GM21526 (cell line): Measurements from ENCODE around the gene ASB15.
A peak's percentile ranks its signal among the peaks of the same experiment; 100 is the strongest.
"Not testable (repeated sequence)": the region's sequence is repeated elsewhere in the genome, so short reads cannot be mapped to it uniquely, and the experiment has no call there.

Experiments
- ATAC-seq: cut with Tn5 transposase; IDR thresholded peaks from one replicate; pipeline ENCODE4 v1.9.1; 2021; ENCODE audit warnings: moderate library complexity; ENCODE audit not compliant: unreplicated experiment, low FRiP score

Gene ASB15

DNA sequence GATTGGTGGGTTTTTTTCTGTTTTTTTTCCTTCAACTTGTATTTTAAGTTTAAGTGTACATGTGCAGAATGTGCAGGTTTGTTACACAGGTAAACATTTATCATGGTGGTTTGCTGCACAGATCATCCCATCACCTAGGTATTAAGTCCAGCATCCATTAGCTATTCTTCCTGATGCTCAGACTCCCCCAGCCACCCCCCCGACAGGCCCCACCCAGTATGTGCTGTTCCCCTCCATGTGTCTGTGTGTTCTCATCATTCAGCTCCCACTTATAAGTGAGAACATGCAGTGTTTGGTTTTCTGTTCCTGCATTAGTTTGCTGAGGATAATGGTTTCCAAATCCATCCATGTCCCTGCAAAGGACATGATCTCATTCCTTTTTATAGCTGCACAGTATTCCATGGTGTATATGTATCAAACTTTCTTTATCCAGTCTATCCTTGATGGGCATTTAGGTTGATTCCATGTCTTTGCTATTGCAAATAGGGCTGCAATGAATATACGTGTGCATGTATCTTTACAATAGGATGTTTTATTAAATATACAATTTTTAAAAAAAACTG is 32.5 kb downstream of the ASB15 start:
- not testable (repeated sequence) for ATAC-seq

DNA sequence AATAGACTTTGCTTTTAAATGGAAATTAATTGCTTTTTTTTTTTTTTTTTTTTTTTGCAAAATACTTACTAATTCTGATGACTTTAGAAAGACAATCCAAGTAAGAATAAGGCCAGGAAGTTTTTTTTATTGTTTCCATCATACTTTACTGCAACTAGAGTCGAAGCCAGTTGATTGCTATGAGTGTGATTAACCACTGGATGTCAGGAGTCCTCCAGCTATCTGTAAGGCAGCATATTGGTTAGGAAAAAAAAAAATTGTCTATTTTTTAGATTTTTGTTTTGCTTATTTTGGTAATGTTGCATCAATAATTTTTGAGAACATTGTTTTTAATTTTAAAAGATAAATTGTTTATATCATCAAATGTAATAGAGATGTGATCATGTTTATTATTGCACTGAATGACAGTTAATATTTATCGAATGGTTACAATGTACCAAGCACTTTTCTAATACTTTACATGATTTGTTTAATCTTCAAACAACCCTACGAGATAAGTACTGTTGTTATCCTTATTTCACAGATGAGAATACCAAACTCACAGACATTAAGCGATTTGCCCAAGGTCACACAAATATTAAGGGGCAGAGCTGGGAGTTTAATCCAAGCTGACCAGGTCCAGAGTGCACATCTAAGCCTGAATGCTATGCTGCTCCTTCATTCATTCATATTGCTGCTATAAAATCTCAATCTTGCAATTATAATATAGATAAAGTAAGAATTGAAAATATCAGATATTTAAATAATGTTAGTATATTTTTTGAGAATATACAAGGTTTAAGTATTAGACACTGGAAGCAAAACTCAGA is 34.1 kb downstream of the ASB15 start:
- ATAC-seq, result peak; percentile 79

DNA sequence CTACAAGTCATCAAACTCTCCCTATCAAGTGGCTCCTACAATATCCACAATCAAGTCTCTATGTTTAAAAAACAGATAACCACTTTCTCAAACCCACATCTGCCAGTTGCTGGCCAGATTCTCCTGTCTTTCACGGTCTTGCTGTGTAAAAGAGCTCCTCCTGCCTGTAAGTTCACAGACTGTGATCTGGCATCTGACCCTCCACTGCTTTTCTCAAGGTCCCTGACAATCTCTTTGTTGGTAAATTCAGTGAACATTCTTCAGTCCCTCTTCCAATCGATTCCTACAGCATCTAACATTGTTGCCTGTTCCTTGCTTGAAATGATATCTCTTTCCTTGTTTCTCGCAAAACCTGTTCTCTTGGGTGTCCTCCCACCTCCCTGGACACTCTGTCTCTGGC is 35.6 kb downstream of the ASB15 start:
- ATAC-seq, result no peak

DNA sequence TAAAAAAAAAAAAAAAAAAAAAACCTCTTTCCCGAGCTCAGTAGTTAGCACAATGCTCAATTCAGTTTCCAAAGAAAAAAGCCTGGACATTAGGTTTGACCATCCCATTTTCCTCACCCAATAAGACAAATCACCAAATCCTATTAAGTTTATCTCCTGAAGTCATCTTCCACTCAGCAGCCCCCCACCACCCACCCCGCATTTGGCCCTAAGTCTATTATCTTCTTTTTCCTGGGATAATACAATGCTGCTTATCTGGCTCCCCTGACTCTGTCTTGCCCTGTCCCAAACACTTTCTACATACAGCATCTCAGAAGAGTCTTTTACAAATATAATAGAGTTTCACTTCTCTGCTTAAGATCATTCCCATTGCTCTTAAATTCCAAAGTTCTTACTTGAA is 36.3 kb downstream of the ASB15 start:
- no peak for ATAC-seq

DNA sequence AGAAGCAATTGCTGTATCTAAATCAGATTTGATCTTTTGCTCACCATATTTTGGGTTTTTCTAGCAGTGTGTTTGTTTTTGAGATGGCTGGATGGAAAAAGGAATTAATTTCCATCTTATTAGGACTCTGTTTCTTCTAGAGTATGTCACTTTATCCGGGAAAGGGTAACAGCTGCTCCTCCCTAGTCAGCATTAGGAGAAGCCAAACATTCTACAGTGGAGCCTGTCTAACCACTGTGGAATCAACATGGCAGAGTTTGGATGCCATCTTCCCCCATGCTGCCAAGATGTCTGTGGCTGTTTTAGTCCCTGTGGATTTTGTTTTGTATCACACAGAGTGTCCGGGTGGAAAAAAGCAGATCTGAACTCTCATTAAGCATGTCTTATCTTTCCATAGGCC is 38.0 kb downstream of the ASB15 start:
- no peak for ATAC-seq

DNA sequence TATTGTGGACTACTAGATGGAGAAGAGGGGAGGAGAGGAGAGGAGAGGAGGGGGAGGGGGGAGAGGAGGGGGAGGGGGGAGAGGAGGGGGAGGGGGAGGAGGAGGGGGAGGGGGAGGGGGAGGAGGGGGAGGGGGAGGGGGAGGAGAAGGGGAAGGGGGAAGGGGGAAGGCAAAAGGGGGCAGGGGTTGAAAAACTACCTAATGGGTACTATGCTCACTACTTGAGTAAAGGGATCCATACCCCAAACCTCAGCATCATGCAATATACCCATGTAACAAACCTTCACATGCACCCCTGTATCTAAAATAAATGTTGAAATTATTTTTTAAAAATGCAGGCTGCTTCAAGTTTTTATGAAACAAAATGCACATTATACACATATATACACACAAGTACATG is 39.0 kb downstream of the ASB15 start:
- no peak for ATAC-seq

DNA sequence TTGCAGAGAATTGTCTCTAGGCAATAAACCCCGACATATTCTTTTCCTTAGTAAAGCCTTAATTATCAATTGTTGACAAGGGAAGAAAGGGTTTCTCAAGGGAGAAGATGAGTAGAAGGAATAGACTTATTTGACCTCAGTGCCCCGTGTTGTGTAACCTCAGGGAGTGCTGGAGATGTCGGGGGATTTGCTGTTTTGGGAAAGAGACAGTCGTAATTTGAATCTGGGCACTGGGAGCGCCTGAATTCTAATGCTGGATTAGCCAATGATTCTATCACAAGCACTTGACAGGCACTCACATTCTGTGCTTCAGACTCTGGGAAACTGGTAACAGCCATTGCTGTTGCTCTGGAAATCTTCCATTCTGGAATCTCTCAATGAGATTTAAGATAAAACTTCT is 40.3 kb downstream of the ASB15 start:
- no peak for ATAC-seq

DNA sequence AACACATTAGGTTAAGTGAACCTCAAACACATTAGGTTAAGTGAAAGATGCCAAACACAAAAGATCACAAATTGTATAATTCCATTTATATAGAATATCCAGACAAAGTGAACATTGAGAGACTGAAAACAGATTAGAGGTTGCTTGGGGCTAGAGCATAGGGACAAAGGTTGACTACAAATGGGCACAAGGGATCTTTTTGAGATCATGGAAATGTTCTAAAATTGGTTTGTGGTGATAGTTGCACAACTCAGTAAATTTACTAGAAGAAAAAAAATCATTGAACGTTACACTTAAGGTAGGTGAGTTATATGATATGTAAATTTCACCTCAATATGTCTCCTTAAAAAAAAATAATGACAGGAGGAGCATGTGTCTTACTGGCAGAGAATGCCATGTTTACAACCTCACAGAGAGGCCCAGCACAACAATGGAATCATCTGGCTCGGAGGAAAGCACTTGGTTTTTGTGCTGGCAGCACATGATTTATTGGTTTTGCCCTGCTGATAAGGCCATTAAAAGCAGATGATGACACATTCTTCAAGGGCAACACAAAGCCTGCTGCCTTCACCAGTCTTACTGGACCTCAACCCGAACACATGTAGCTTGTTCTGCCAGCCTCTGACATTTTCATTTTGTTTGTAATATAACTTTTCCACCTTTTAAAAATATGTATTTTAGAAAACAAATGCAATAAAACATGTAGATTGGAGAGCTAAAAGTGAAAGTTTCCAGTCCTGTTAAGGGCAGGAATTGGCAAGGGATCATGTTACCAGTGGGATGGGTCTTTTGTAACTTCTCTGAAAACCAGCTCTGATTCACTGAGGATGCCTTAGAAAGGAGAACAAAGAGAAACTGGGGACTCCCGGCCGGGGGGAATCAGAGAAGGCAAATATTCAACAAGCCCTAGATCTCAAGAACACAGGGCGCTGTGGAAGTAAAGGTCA is 42.1 kb downstream of the ASB15 start:
- ATAC-seq, result no peak

DNA sequence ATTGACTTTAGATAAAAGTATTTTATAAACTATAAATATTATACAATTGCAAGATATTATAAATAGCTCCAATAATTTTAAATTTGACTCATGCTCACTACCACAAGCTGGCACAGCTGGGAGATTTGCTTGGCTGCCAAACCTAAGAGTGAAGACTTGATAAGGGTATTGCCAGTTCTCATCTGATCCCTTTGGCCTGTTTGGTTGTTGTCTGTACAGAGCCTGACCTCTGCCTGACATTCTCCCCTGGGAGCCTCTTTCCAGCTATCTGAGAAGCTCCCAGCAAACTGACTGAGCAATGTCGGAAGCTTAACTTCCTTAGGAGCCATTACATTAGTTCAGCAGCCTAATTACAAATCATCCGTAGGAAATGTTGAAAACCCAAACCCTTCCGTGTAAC is 43.9 kb downstream of the ASB15 start:
- no peak for ATAC-seq

DNA sequence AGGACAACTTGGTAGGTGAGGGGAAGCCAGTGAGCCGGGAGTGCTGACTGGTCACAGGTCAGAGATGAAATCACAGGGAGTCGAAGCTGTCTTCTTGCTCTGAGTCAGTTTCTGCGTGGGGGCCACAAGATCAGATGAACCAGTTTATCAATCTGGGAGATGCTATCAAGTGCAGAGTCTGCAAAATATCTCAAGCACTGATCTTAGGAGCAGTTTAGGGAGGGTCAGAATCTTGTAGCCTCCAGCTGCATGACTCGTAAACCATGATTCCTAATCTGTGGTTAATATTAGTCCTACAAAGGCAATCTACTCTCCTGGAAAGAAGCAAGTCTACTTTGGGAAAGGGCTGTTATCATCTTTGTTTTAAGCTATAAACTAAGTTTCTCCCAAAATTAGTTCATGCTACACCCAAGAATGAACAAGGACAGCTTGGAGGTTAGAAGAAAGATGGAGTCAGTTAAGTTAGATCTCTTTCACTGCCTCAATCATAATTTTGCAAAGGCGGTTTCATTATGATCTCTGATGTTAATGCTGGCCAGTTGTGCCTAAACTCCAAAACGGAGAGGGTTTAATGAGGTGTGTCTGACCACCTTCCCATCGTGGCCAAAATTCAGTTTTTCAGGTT is 45.6 kb downstream of the ASB15 start:
- ATAC-seq, result no peak

DNA sequence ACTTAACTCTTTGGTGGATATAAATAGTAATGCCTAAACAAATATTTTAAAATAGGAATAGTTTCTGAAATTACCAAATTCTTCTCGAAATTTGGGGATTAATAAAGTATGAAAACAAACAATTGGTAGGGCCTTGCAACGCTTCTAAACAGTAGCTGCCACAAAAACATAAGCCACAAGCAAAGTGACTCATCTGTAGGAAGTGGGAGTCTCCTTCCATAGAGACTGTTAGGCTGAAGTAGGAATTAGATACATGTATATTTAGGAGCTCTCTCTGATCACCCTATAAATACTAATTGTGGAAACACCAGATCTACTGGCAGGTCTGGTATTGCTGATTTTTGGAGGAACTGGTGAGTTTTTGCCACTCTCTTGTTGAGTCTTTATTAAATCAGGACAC is 48.3 kb downstream of the ASB15 start:
- no peak for ATAC-seq

DNA sequence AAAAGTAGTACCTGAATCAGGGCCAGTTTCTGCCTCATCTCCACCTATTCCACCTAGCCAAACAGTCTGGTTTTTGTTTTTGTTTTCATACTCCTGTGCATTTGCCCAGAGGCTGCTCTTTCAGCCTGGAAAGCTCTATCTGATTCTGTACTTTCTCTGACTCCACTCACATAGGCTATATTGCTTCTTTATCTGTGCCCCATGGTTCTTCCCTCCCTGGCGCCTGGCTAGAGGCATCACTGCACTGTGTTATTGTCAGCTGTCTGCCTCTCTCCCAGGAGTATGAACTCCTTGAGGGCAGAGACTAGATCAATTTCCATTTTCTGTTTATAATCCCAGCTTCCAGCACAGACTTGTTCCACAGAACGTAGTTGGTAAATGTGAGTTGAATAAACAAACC is 49.0 kb downstream of the ASB15 start:
- ATAC-seq, result no peak

DNA sequence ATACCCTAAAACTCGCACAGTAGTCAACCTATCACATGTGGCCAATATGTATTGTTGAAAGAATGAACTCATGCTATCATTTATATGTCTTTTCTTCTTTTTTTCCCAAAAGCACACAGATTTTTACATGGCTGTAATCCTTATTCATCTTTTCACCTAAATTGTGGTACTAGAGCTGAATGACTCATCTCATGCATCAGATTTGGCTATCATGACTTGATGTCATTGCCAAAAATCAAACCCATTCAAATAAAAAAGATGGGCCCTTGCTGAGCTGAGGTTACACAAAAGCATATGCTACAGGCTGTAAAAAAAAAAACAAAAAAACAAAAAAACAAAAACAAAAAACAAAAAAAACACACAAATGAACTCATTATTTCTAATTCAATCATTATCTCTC is 50.8 kb downstream of the ASB15 start:
- no peak for ATAC-seq

DNA sequence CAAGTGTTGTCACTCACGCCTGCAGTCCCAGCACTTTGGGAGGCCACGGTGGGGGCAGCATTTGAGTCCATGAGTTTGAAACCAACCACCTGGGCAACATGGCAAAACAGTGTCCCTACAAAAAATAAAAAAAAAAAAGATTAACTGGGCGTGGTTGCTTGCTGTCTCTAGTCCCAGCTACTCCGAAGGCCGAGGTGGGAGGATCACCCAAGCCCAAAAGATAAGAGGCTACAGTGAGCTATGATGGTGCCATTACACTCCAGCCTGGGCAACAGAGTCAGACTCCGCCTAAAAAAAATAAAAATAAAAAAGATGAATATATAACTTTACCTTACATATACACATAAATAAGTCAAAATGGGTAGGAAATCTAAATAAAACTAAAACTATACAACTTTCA is 51.5 kb downstream of the ASB15 start:
- no peak for ATAC-seq

DNA sequence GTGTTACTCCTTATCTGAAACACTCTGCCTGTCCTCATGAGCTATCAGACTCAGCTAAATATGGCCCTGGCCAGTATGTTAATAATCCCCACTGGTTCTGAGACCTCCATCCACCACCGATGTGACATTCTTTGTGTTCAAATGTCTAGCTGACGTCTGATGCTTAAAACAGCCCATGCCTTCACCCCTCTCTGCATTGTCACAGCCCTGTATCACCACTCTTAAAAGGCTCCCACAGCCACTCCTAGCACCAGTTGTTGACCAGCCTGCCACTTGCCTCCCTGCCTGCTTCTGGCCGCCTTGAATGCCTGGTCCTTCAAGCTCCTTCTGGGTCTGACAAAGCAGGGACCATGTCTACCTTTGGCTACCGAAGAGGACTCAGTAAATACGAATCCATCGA is 54.0 kb downstream of the ASB15 start, which contains the start of gene LMOD2:
Gene LMOD2 (plus strand): TSS at position 253 of the 400 bp plus-strand sequence. CDS start 98 bp downstream, at position 351.
- no peak for ATAC-seq

DNA sequence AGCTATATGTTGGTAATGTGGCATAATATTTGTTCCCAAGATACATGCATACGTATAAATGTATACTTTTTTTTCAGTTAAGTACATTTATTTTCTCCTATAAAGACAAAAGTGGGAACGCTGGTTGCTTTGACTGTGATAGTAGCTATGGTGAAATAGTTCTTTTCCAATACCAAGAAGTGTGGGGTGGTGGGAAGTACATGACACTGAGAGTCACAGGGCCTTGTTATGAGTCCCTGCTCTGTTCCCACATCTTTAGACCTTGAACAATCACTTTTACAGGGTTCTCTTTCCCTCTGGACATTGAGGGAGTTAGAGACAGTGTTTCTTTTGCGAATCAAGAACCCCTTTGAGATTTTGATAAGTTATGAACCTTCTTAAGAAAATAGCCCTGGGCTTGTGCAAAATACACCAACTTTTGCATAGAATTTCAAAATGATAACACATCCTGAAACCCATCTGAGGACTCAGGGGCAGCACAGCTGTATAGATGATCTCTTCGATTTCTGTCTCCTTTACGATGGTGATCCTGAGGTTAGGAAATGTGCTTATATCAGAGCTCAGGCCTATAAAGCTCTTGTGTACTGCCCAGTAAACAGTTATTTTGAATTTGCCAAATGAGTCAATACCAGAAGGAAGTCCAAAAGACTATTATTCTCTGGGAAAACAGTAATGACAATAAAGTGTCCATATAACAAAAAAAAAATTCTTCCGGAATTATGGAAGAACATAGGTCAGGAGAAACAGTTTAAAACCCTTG is 55.1 kb downstream of the ASB15 start:
- no peak for ATAC-seq

DNA sequence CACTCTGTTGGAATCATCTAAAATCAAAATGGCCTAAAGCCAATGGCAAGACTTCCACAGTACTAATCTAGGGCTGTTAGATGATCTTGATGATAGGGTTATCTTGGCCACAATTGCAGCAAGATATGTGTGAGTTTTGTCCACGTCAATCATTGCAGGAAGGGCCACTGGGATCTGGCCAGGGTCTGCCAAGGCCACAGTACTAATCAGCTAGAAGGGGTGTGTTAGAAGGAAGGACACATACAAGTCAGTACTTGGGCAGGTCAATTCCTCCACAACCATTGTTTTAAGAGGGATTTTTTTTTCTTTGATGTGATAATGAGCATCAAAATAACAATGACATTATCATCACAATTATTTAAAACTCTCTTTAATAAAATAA is 55.7 kb downstream of the ASB15 start:
- ATAC-seq, result no peak

DNA sequence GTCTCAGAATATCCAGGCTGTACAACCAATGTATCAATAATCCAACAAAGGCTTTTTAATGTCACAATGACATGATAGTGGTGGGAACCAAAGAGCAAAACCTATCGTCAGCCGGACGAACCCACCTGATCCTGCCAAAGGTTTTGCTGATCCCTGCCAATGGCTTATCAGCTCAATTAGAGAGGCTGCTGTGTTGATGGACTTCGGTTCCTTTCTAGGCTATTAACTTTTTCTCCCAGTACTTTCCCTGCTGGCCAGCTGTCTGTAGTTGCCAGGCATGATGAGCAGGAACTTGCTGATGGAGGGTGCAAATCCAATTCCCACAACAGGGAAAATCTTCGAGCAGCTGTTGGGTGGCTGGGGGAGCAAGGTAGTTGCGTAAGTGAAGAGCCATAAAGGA is 56.4 kb downstream of the ASB15 start:
- ATAC-seq, result no peak

DNA sequence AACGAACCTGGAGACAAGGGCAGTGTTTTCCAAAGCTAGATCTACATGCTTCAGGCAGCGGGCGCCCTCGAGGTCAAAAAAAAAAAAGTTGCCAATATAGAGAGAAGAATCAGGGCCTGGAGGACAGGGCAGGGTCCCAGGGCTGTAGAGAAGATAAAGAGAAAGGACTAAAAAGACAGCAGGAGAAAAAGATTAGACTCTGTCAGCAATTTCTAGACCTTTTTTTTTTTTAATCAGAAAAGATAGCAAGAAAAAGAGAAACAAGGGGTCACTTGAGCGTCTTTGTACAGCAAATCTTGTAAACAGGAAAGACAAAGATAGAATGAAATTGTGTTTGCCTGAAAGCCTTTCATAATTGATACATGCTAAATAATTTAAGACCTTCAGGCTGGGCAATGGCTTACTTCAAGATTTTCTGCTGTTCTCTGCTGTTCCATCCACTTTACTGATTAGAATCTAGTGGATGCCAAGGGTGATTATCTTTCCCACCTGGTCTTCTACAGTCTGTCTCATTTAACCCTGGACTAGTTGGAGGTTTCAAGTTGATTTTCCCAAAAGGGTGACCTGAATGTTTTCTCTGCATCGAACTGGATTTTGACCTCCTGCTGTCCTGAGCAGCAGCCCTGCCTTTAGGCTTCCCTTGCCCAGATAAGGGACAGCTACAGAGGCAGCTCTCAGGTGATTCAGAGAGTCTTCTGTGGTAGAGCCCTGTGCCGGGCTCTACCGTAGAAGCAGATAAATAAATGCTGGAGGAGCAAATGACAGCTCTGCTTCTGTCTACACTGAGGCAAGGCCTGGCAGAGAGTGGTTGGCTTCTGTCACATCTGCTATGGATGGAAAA is 59.1 kb downstream of the ASB15 start:
- ATAC-seq, result no peak
